ENCODE measurements around the gene THBS3.

The THBS3 gene

DNA sequence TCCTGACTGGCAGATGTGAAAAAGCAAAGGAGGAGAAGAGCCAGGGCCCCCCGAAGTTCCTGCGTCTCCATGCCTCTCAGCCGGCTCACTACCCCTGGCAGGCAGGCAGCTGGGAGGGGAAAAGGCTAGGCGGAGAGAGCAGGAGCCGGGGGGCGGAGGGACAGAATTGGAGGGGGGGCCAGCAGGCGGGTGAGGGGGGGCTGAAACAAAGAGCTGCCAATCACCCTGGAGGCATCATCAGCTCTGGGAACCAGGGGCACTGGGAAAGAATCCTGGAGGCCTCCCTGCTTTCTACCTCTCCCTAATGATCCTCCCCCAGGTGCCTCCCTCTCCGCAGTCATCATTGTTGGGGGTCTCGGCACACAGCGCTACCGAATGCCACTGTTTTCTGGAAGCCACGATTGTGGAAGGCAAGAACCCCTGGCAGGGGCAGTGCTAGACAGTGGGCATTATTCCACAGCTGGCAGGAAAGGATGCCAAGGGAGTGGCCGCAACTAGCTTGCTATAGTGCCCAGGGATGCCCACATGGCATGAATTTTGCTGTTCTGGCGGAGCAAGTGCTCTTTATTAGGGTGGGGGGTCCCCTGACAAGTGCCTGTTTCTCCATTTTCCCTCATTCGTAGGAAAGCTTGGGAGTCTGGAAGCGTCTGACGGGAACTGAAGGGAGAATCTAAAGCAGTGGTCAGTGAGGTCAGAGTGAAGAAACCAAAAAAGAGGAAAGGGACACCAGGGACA, at the start of gene THBS3:
Gene THBS3 (minus strand): TSS at position 92 of the 735 bp plus-strand sequence. CDS start 21 bp downstream, at position 71.
- Histone ChIP-seq H3K36me3 (replicated peaks; ENCODE audit: low read depth, low read length) (no peaks in the 10 kb centered on the region), H3K4me2 (ENCODE audit: low read length) (peak within 1 kb of the TSS; percentile 98), H3K9ac (ENCODE audit: low read length) (peak within 1 kb of the TSS; percentile 91), H3K27me3 (ENCODE audit: low read depth, low read length) (no peaks in the 10 kb centered on the region), H3K27ac (ENCODE audit: low read length) (peak within 1 kb of the TSS; percentile 79), H3K9me3 (ENCODE audit: insufficient read depth, low read length) (no peaks in the 10 kb centered on the region), H3K4me1 (ENCODE audit: low read length) (peaks cover 23% of the 10 kb centered on the region), H3K79me2 (ENCODE audit: low read length) (peaks cover 6% of the 10 kb centered on the region), H2AFZ (ENCODE audit: low read depth, low read length) (peak within 1 kb of the TSS; percentile 44), H4K20me1 (ENCODE audit: insufficient read depth, low read length) (no peaks in the 10 kb centered on the region), H3K4me3 (ENCODE audit: low read length) (peak within 1 kb of the TSS; percentile 88)
- TF ChIP-seq, protein P1, sequence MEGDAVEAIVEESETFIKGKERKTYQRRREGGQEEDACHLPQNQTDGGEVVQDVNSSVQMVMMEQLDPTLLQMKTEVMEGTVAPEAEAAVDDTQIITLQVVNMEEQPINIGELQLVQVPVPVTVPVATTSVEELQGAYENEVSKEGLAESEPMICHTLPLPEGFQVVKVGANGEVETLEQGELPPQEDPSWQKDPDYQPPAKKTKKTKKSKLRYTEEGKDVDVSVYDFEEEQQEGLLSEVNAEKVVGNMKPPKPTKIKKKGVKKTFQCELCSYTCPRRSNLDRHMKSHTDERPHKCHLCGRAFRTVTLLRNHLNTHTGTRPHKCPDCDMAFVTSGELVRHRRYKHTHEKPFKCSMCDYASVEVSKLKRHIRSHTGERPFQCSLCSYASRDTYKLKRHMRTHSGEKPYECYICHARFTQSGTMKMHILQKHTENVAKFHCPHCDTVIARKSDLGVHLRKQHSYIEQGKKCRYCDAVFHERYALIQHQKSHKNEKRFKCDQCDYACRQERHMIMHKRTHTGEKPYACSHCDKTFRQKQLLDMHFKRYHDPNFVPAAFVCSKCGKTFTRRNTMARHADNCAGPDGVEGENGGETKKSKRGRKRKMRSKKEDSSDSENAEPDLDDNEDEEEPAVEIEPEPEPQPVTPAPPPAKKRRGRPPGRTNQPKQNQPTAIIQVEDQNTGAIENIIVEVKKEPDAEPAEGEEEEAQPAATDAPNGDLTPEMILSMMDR (IDR thresholded peaks at IDR 0.05; ENCODE audit: low read depth, low read length): no peak
- no peak for TF ChIP-seq EZH2phosphoT487 (IDR thresholded peaks at IDR 0.05; ENCODE audit: low read depth)

DNA sequence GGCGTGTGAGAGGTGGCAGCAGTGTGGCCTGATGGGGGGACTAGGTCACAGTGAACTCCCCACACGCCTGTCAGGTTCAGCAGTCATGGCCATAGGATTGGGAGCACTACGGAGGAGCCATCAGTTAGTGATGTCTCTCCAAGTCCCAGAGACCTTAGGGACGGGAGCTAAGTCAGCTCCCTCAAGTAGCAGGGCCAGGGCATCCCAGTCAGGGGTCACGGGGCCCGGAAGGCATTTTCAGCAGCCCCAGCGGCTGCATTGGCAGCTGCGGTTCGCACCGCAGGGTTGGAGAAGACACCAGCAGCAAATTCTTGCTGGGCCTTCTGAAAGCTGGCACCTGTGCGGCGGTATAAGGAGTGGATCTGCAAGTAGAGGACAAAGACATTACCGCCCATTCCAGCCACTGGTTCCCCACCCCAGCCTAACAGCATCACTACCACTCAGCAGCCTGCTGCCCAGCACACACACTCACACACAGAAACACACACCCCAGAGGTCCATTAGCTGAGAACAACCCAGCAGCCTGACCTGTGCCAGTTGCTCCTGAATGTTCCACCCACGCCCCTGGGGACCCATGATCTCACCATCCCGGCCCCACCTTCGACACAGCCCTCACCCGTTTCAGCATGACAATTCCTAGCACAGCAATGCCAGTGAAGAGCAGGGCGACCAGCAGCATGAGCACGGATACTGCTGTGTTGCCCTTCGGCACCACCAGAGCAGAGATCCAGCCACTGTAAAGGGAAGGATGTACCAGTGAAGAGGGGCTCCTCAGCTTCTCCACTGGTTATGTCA, 48.6 kb upstream of the THBS3 start:
- Histone ChIP-seq H3K4me3 (ENCODE audit: low read length) (no peak overlapping the region), H3K79me2 (ENCODE audit: low read length) (peaks cover 17% of the 10 kb centered on the region), H3K4me1 (ENCODE audit: low read length) (peaks cover 20% of the 10 kb centered on the region), H3K36me3 (replicated peaks; ENCODE audit: low read depth, low read length) (peaks cover 25% of the 10 kb centered on the region), H3K9me3 (ENCODE audit: insufficient read depth, low read length) (no peaks in the 10 kb centered on the region), H3K27ac (ENCODE audit: low read length) (no peak overlapping the region), H3K4me2 (ENCODE audit: low read length) (no peak overlapping the region), H2AFZ (ENCODE audit: low read depth, low read length) (no peak overlapping the region), H3K9ac (ENCODE audit: low read length) (no peak overlapping the region), H4K20me1 (ENCODE audit: insufficient read depth, low read length) (no peaks in the 10 kb centered on the region), H3K27me3 (ENCODE audit: low read depth, low read length) (no peaks in the 10 kb centered on the region)
- no peak for TF ChIP-seq EZH2phosphoT487 (IDR thresholded peaks at IDR 0.05; ENCODE audit: low read depth)
- TF ChIP-seq, protein P1 (IDR thresholded peaks at IDR 0.05; ENCODE audit: low read depth, low read length): no peak

DNA sequence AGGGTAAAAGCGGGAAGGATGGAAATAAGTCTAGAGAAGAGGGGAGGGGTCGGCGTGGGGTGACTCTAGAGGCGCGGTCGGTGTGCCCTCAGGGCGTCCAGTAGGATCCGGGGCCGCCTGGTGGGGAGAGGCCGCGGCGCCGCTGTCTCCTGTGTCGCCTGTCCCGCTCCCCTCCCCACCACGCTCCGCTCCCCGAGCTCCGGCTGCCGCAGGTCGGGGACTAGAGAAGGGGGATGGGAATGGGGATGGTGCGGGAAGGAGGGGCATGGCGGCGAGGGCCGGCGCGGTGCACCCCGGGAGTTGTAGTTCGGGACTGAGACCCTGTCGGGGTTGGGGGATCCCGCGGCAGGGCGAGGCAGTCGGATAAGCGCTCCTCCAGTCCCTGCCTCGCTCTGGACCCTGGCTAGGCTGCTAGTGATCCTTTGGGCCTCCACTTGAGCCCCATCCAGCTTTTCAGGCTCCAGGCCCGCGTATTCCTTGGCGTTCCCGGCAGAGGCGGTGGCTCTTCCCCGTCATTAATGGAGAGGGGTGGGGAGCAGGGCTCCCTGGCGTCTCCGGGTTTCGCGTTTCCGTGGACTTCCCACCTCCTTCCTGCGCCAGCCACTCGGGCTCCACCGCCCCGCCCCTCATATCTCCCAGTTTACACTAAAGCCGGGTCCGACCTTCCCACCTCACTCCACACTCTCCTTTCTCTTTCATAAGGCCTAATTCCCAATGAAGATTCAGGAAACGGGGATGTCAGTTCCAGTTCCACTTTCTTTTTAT, 47.7 kb upstream of the THBS3 start, which contains the start of gene ENTREP3:
Gene ENTREP3 (minus strand): TSS at position 241 of the 765 bp plus-strand sequence. CDS start 606 bp downstream, outside the sequence.
- TF ChIP-seq EZH2phosphoT487 (IDR thresholded peaks at IDR 0.05; ENCODE audit: low read depth): no peak
- TF ChIP-seq, protein P1 (IDR thresholded peaks at IDR 0.05; ENCODE audit: low read depth, low read length): no peak
- Histone ChIP-seq H2AFZ (ENCODE audit: low read depth, low read length) (peak within 1 kb of the TSS; percentile 3; the same call in 1 of the 2 replicates), H3K9ac (ENCODE audit: low read length) (peak within 1 kb of the TSS; percentile 68), H3K79me2 (ENCODE audit: low read length) (peaks cover 8% of the 10 kb centered on the region), H4K20me1 (ENCODE audit: insufficient read depth, low read length) (no peaks in the 10 kb centered on the region), H3K36me3 (replicated peaks; ENCODE audit: low read depth, low read length) (peaks cover 24% of the 10 kb centered on the region), H3K27ac (ENCODE audit: low read length) (peak within 1 kb of the TSS; percentile 13), H3K4me2 (ENCODE audit: low read length) (peak within 1 kb of the TSS; percentile 89), H3K9me3 (ENCODE audit: insufficient read depth, low read length) (no peaks in the 10 kb centered on the region), H3K4me3 (ENCODE audit: low read length) (peak within 1 kb of the TSS; percentile 83), H3K27me3 (ENCODE audit: low read depth, low read length) (no peaks in the 10 kb centered on the region), H3K4me1 (ENCODE audit: low read length) (peaks cover 18% of the 10 kb centered on the region)

Measured in OCI-LY3 (cell line).